Natural killer cell (primary cell): ENCODE data around the gene ARHGAP26. TPM values are rescaled to one million over a fixed set of nuclear protein-coding genes. Genes with fewer than 3 reads are reported as not detected.

ENCODE experiments used
- ATAC-seq, 3 donors: fragments of 150-1000 bp in 2 of 3; fragments of 200-7000 bp in 1 of 3; cut with Tn5 transposase; 1 replicate in 1 of 3; 2 replicates in 2 of 3; pipeline ENCODE4 v1.10.0; 2021; ENCODE audit warnings: mild to moderate bottlenecking in 2 of 3, moderate library complexity in 2 of 3
- DNase-seq, 2 donors: peaks; one replicate each; pipeline versions ENCODE4 v3.0.0 to v3.0.0-alpha.2; 2013 to 2021; ENCODE audit warnings: mixed read lengths in 1 of 2
- H3K27ac ChIP-seq: one replicate; pipeline ENCODE4 v1.5.1; 2013; ENCODE audit warnings: mild to moderate bottlenecking, low read length
- H3K27me3 ChIP-seq: one replicate; pipeline ENCODE4 v1.6.1; 2013; ENCODE audit warnings: low read length; ENCODE audit not compliant: control insufficient read depth, insufficient read depth
- H3K36me3 ChIP-seq: one replicate; pipeline ENCODE4 v1.6.1; 2013; ENCODE audit warnings: low read length; ENCODE audit not compliant: control insufficient read depth, insufficient read depth
- H3K4me1 ChIP-seq: one replicate; pipeline ENCODE4 v1.6.1; 2013; ENCODE audit warnings: low read length; ENCODE audit not compliant: control insufficient read depth, insufficient read depth
- H3K4me3 ChIP-seq: one replicate; pipeline ENCODE4 v1.5.1; 2013; ENCODE audit warnings: low read length
- H3K9me3 ChIP-seq: one replicate; pipeline ENCODE4 v1.6.1; 2013; ENCODE audit warnings: low read length; ENCODE audit not compliant: control insufficient read depth, insufficient read depth
- H3K27ac Mint-ChIP-seq, 2 donors: one replicate each; pipeline ENCODE4 v1.8.0; 2022; ENCODE audit warnings: mild to moderate bottlenecking in 2 of 2, mixed read lengths in 2 of 2, moderate library complexity in 1 of 2
- H3K27me3 Mint-ChIP-seq, 2 donors: one replicate each; pipeline ENCODE4 v1.8.0; 2022; ENCODE audit warnings: low read depth in 2 of 2, mixed read lengths in 2 of 2
- H3K36me3 Mint-ChIP-seq: one replicate; pipeline ENCODE4 v1.8.0; 2022; ENCODE audit warnings: mixed read lengths
- H3K4me1 Mint-ChIP-seq, 2 donors: one replicate each; pipeline ENCODE4 v1.8.0; 2022; ENCODE audit warnings: mixed read lengths in 2 of 2
- H3K4me3 Mint-ChIP-seq: one replicate; pipeline ENCODE4 v1.8.0; 2022; ENCODE audit warnings: mild to moderate bottlenecking, moderate library complexity, mixed read lengths
- H3K9me3 Mint-ChIP-seq, 2 donors: one replicate each; pipeline ENCODE4 v1.8.0; 2022; ENCODE audit warnings: mixed read lengths in 2 of 2
- CTCF ChIP-seq: fragments of 200-600 bp; IDR thresholded peaks from one replicate; pipeline ENCODE4 v1.8.0; 2022; ENCODE audit warnings: antibody characterized with exemption
- WGBS: methylation state at CpG from one replicate; pipeline ENCODE4 v1.1.7; 2013; ENCODE audit warnings: missing lambda C conversion rate; ENCODE audit not compliant: insufficient coverage; 5-methylcytosine and 5-hydroxymethylcytosine counted together
- intact Hi-C: fragments of 100-400 bp; cut with micrococcal nuclease; formaldehyde crosslinking; loops from one replicate; pipeline ENCODE4 v1.14.2; 2022
- total RNA-seq, 4 donors: library from RNA; stranded (reverse); fragments of 120-200 nt in 1 of 4; gene quantifications; one replicate each; pipeline versions ENCODE4 v1.2.3 to v1.2.4, GENCODE V29; 2013 to 2022

The ARHGAP26 gene
- total RNA-seq, 3 donors from 2014 or later (not counting 1 experiment from before 2014, with no cell fraction given) = 153 to 159 (median 158) TPM

GRCh38 chr5:142819825-142820224 is 49.6 kb downstream of the ARHGAP26 start:
- H3K36me3 ChIP-seq = no peaks in the 10 kb centered on the region
- H3K4me3 ChIP-seq = no peak overlapping the region
- H3K4me1 ChIP-seq = peaks cover 36% of the 10 kb centered on the region
- no peak for ATAC-seq
- no peaks in the 10 kb centered on the region for H3K27me3 ChIP-seq
- Mint-ChIP-seq H3K27ac (peak overlapping the region; percentile 42 to 65), H3K36me3 (no peaks in the 10 kb centered on the region), H3K9me3 (no peaks in the 10 kb centered on the region), H3K27me3 (no peaks in the 10 kb centered on the region), H3K4me1 (peaks cover 76 to 79% of the 10 kb centered on the region in 2 donors), H3K4me3 (no peak overlapping the region)
- H3K27ac ChIP-seq = no peak overlapping the region
- 72% methylated on average over 4 of the region's 4 CpGs for WGBS
- no peaks in the 10 kb centered on the region for H3K9me3 ChIP-seq
- intact Hi-C loops = no loop called here
- no peak for TF ChIP-seq CTCF
- no peak for DNase-seq

- H3K4me1 ChIP-seq = peaks cover 38% of the 10 kb centered on the region
- DNase-seq = no peak
- H3K27me3 Mint-ChIP-seq = no peaks in the 10 kb centered on the region
- H3K9me3 ChIP-seq = no peaks in the 10 kb centered on the region
- no peak for ATAC-seq
- no peak overlapping the region for H3K27ac ChIP-seq
- no peaks in the 10 kb centered on the region for H3K36me3 ChIP-seq
- peaks cover 81 to 82% of the 10 kb centered on the region in 2 donors for H3K4me1 Mint-ChIP-seq
- no peaks in the 10 kb centered on the region for H3K9me3 Mint-ChIP-seq
- H3K27me3 ChIP-seq = no peaks in the 10 kb centered on the region
- H3K4me3 ChIP-seq = no peak overlapping the region
- 97% methylated on average over 5 of the region's 5 CpGs for WGBS
- intact Hi-C loops = no loop called here
- TF ChIP-seq CTCF = no peak
- H3K27ac Mint-ChIP-seq = no peak overlapping the region
- H3K36me3 Mint-ChIP-seq = no peaks in the 10 kb centered on the region
- no peak overlapping the region for H3K4me3 Mint-ChIP-seq
Observed at GRCh38 chr5:142820447-142820846, 50.3 kb downstream of the ARHGAP26 start.

GRCh38 chr5:142821034-142821732 is 51.0 kb downstream of the ARHGAP26 start:
- H3K36me3 Mint-ChIP-seq = no peaks in the 10 kb centered on the region
- no peak for ATAC-seq
- H3K27ac ChIP-seq = no peak overlapping the region
- intact Hi-C loops = no loop called here
- no peaks in the 10 kb centered on the region for H3K36me3 ChIP-seq
- no peak overlapping the region for H3K27ac Mint-ChIP-seq
- no peak for DNase-seq
- no peak overlapping the region for H3K4me3 ChIP-seq
- H3K9me3 ChIP-seq = no peaks in the 10 kb centered on the region
- peaks cover 82% of the 10 kb centered on the region in 2 donors for H3K4me1 Mint-ChIP-seq
- peaks cover 32% of the 10 kb centered on the region for H3K4me1 ChIP-seq
- H3K9me3 Mint-ChIP-seq = no peaks in the 10 kb centered on the region
- WGBS = 94% methylated on average over 1 of the region's 2 CpGs
- no peaks in the 10 kb centered on the region for H3K27me3 ChIP-seq
- no peaks in the 10 kb centered on the region for H3K27me3 Mint-ChIP-seq
- no peak for TF ChIP-seq CTCF
- H3K4me3 Mint-ChIP-seq = no peak overlapping the region
